OCI-LY3 (cell line): ENCODE data around the gene SV2B.

Source experiments
- H2AFZ ChIP-seq: fragments of 200-600, 300-600 bp; shearing (Covaris generic); 2 replicates; pipeline ENCODE4 v1.6.0; 2014; ENCODE audit warnings: antibody characterized with exemption, low read depth, low read length
- H3K27ac ChIP-seq: fragments of 200-600, 300-600 bp; sonication (generic); 2 replicates; pipeline ENCODE4 v1.5.1; 2014; ENCODE audit warnings: mild to moderate bottlenecking, low read length, moderate library complexity, mixed read lengths
- H3K27me3 ChIP-seq: fragments of 200-600, 300-600 bp; sonication (generic); 2 replicates; pipeline ENCODE4 v1.6.1; 2014; ENCODE audit warnings: low read depth, low read length, mixed read lengths
- H3K36me3 ChIP-seq: fragments of 200-600, 300-600 bp; sonication (generic); replicated peaks from 2 replicates; pipeline ENCODE3; 2014; ENCODE audit warnings: low read depth, low read length, mixed read lengths
- H3K4me1 ChIP-seq: fragments of 300-600, 200-600 bp; sonication (generic); 2 replicates; pipeline ENCODE4 v1.6.1; 2014; ENCODE audit warnings: low read length, mixed read lengths
- H3K4me2 ChIP-seq: fragments of 200-600, 300-600 bp; sonication (generic); 2 replicates; pipeline ENCODE4 v1.6.1; 2014; ENCODE audit warnings: low read length, mixed read lengths
- H3K4me3 ChIP-seq: fragments of 300-600, 200-600 bp; sonication (generic); 2 replicates; pipeline ENCODE4 v1.5.1; 2014; ENCODE audit warnings: antibody characterized with exemption, mild to moderate bottlenecking, low read length, moderate library complexity
- H3K79me2 ChIP-seq: fragments of 300-600, 200-600 bp; shearing (Covaris generic); 2 replicates; pipeline ENCODE4 v1.6.1; 2014; ENCODE audit warnings: mild to moderate bottlenecking, low read length, mixed read lengths
- H3K9ac ChIP-seq: fragments of 300-600, 200-600 bp; shearing (Covaris generic); 2 replicates; pipeline ENCODE4 v1.6.0; 2014; ENCODE audit warnings: mild to moderate bottlenecking, low read length, moderate library complexity
- H3K9me3 ChIP-seq: fragments of 200-600, 300-600 bp; shearing (Covaris generic); 2 replicates; pipeline ENCODE4 v1.6.1; 2014; ENCODE audit warnings: low read length, mixed read lengths; ENCODE audit not compliant: insufficient read depth
- H4K20me1 ChIP-seq: fragments of 200-600, 300-600 bp; sonication (generic); 2 replicates; pipeline ENCODE4 v1.6.1; 2016; ENCODE audit warnings: low read length, mixed read lengths; ENCODE audit not compliant: insufficient read depth
- EZH2phosphoT487 ChIP-seq: fragments of 200-600 bp; shearing (Covaris generic); IDR thresholded peaks from 2 replicates; pipeline ENCODE4 v1.6.1; 2018; ENCODE audit warnings: antibody characterized with exemption, mixed run types, low read depth
- TF ChIP-seq, protein P1 (sequence below): fragments of 200-600, 300-600 bp; sonication (generic); IDR thresholded peaks from 2 replicates; pipeline ENCODE4 v1.5.1; 2014; ENCODE audit warnings: antibody characterized with exemption, low read length, low read depth

The SV2B gene

DNA sequence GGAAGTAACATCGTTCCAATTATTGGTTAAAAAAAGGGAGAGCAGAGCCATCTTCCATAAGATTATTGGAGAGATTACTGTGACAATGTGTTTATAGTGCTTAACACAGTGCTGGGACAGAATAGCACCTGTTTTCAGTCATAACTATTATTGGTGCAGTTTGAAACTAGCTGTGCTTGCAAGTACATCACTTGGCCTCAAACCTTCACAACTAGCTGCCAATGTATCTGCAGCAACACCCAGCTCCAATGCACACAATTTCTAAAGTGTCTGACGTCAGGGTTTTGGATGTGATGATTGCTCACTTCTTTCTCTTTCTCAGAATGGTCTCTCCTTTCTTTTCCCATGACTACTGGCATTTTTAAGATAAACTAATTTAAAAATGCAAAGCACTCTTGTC lies 246.2 kb downstream of the SV2B start:
- Histone ChIP-seq H3K9ac (no peak overlapping the region), H4K20me1 (no peaks in the 10 kb centered on the region), H3K36me3 (no peaks in the 10 kb centered on the region), H2AFZ (no peak overlapping the region), H3K4me2 (no peak overlapping the region), H3K9me3 (no peaks in the 10 kb centered on the region), H3K4me3 (no peak overlapping the region), H3K79me2 (no peaks in the 10 kb centered on the region), H3K27me3 (peaks cover 9% of the 10 kb centered on the region), H3K27ac (no peak overlapping the region), H3K4me1 (no peaks in the 10 kb centered on the region)
- no peak for TF ChIP-seq EZH2phosphoT487
- TF ChIP-seq, protein P1, sequence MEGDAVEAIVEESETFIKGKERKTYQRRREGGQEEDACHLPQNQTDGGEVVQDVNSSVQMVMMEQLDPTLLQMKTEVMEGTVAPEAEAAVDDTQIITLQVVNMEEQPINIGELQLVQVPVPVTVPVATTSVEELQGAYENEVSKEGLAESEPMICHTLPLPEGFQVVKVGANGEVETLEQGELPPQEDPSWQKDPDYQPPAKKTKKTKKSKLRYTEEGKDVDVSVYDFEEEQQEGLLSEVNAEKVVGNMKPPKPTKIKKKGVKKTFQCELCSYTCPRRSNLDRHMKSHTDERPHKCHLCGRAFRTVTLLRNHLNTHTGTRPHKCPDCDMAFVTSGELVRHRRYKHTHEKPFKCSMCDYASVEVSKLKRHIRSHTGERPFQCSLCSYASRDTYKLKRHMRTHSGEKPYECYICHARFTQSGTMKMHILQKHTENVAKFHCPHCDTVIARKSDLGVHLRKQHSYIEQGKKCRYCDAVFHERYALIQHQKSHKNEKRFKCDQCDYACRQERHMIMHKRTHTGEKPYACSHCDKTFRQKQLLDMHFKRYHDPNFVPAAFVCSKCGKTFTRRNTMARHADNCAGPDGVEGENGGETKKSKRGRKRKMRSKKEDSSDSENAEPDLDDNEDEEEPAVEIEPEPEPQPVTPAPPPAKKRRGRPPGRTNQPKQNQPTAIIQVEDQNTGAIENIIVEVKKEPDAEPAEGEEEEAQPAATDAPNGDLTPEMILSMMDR, result no peak

DNA sequence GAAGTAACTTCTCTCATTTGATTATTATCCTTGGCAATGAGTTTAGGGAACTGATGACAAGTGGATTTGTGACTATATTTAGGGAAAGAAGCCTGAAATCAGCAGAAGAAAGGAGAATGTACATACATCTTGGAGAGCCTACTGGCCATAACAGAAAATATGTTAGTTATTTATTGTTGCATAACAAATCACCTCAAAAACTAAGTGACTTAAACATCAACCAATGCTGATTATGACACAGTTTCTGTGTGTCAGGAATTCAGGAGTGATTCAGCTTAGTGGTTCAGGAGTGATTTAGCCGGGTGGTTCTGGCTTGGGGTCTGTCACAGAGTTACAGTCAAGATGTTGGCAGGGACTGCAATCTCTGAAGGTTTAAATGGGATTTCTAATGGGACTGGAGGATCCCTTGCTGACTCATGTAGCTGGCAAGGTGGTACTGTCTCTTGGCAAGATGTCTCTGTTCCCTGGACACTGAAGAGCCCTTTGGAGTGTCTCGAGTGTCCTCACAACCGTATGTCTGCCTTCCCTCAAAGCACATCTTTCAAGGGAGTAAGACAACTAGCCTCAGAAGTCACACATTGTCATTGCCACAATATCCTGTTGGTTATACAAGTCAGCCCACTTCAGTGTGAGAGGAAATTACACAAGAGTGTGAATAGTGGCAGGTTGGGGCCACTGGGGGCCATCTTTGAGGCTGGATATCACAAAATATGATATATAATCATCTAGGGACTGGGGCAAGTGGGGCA lies 248.9 kb downstream of the SV2B start:
- no peaks in the 10 kb centered on the region for H3K9me3 ChIP-seq
- H3K4me1 ChIP-seq, result no peaks in the 10 kb centered on the region
- no peak overlapping the region for H2AFZ ChIP-seq
- H3K36me3 ChIP-seq, result no peaks in the 10 kb centered on the region
- TF ChIP-seq, protein P1, result no peak
- no peak for TF ChIP-seq EZH2phosphoT487
- no peak overlapping the region for H3K4me3 ChIP-seq
- no peaks in the 10 kb centered on the region for H3K79me2 ChIP-seq
- H4K20me1 ChIP-seq, result no peaks in the 10 kb centered on the region
- peaks cover 15% of the 10 kb centered on the region for H3K27me3 ChIP-seq
- no peak overlapping the region for H3K4me2 ChIP-seq
- H3K27ac ChIP-seq, result no peak overlapping the region
- H3K9ac ChIP-seq, result no peak overlapping the region
